ENCODE data around the gene HNF1A.

The HNF1A gene

DNA sequence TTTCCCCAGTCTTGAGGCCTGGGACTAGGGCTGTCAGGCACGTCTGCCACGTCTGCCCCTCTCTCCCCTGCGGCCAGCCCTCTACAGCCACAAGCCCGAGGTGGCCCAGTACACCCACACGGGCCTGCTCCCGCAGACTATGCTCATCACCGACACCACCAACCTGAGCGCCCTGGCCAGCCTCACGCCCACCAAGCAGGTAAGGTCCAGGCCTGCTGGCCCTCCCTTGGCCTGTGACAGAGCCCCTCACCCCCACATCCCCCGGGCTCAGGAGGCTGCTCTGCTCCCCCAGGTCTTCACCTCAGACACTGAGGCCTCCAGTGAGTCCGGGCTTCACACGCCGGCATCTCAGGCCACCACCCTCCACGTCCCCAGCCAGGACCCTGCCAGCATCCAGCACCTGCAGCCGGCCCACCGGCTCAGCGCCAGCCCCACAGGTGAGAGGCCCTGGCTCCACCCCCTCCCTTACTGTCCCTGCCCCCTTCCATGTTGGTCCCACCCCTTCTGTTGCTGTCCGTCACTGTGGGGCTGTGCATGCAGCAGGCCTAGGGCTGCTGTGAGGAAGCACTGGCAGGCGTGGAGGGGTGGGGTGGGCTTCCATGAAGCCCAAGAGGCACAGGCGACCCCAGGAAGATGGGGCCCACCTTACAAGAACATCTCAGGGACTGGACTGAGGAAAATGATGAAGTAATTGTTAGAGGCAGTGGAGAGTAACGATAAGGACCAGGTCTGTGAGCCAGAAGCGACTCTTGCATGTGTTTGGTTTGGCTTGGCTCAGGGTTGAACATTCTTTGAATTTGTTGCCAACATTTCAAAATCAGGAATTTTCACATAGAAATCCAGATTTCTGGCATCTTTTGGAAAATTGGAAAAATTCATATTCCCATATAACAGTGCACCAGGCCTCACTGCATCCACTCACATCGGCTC is 21.1 kb downstream of the HNF1A start:
- Mint-ChIP-seq H3K4me1 (ENCODE audit: low read depth in 2 of 2) (peaks cover 0 to 3% of the 10 kb centered on the region in 2 donors), H3K4me3 (no peak overlapping the region), H3K9me3 (peaks cover 0 to 11% of the 10 kb centered on the region in 2 donors), H3K36me3 (ENCODE audit: insufficient read depth) (peaks cover 19% of the 10 kb centered on the region), H3K27me3 (peaks cover 10 to 17% of the 10 kb centered on the region in 2 donors), H3K27ac (no peak overlapping the region)
- no peak for DNase-seq
- no peak for ATAC-seq (replicated peaks)

DNA sequence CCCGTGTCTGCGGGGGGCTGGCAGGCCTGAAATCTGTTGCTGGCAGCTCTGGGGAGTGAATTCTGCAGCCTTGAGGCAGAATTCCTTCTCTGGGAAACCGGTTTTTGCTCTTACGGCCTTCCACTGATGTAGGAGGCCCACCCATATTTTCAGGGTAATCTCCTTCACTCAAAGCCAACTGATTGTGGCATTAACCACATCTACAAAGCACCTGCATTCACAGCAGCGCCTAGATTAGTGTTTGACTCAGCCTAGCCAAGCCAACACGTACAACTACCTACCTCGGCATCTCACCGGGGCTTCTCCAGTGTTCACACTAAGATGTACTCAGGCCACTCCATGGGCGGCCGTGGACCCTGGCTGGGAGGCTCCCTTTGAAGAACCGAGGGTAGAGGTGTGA is 22.2 kb downstream of the HNF1A start:
- Mint-ChIP-seq H3K27me3 (peaks cover 4 to 6% of the 10 kb centered on the region in 2 donors), H3K4me1 (ENCODE audit: low read depth in 2 of 2) (peaks cover 4 to 8% of the 10 kb centered on the region in 2 donors), H3K9me3 (peaks cover 0 to 2% of the 10 kb centered on the region in 2 donors), H3K36me3 (ENCODE audit: insufficient read depth) (peaks cover 24% of the 10 kb centered on the region), H3K4me3 (no peak overlapping the region), H3K27ac (no peak overlapping the region)
- no peak for ATAC-seq (replicated peaks)
- no peak for DNase-seq

GRCh38 chr12:121001060-121001459 is 22.7 kb downstream of the HNF1A start:
- Mint-ChIP-seq H3K4me1 (ENCODE audit: low read depth in 2 of 2) (peaks cover 5 to 9% of the 10 kb centered on the region in 2 donors), H3K4me3 (no peak overlapping the region), H3K27ac (no peak overlapping the region), H3K9me3 (no peaks in the 10 kb centered on the region), H3K27me3 (peaks cover 0 to under 1% of the 10 kb centered on the region in 2 donors), H3K36me3 (ENCODE audit: insufficient read depth) (peaks cover 29% of the 10 kb centered on the region)
- DNase-seq, result no peak
- ATAC-seq (replicated peaks), result no peak

GRCh38 chr12:121001841-121002483 is 23.6 kb downstream of the HNF1A start:
- peaks cover 5 to 9% of the 10 kb centered on the region in 2 donors for H3K4me1 Mint-ChIP-seq (ENCODE audit: low read depth in 2 of 2)
- ATAC-seq (replicated peaks), result no peak
- no peaks in the 10 kb centered on the region for H3K27me3 Mint-ChIP-seq
- H3K27ac Mint-ChIP-seq, result peak overlapping the region in 1 of 2 donors; percentile 67
- no peaks in the 10 kb centered on the region for H3K9me3 Mint-ChIP-seq
- H3K4me3 Mint-ChIP-seq, result no peak overlapping the region
- H3K36me3 Mint-ChIP-seq (ENCODE audit: insufficient read depth), result peaks cover 29% of the 10 kb centered on the region
- DNase-seq, result no peak

DNA sequence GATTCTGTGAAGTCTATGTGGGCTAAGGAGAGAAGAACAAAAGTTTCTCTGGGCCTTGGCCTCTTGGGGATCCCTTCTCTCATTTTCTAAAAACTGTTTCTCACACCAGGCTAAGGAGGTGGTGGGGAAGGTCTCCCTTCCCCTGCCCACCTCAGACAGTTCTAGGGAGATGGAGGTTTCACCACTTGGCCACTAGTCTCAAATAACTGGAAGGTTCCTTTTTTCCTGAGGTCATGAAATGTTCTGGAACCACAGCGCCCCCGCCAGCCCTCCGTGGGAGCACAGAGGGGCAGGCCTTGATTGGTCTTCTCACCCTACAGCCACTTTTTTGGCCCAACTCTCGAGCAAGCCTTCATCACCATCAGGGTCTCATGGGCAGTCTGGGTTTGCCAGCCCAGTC is 25.3 kb downstream of the HNF1A start:
- no peak overlapping the region for H3K4me3 Mint-ChIP-seq
- no peaks in the 10 kb centered on the region for H3K9me3 Mint-ChIP-seq
- H3K27ac Mint-ChIP-seq, result no peak overlapping the region
- DNase-seq (no peak), ATAC-seq (replicated peaks) (no peak)
- peaks cover 5 to 9% of the 10 kb centered on the region in 2 donors for H3K4me1 Mint-ChIP-seq (ENCODE audit: low read depth in 2 of 2)
- H3K27me3 Mint-ChIP-seq, result no peaks in the 10 kb centered on the region
- H3K36me3 Mint-ChIP-seq (ENCODE audit: insufficient read depth), result peaks cover 34% of the 10 kb centered on the region

- ATAC-seq (replicated peaks) (no peak), DNase-seq (no peak)
- H3K4me3 Mint-ChIP-seq, result no peak overlapping the region
- no peaks in the 10 kb centered on the region for H3K27me3 Mint-ChIP-seq
- peaks cover 39% of the 10 kb centered on the region for H3K36me3 Mint-ChIP-seq (ENCODE audit: insufficient read depth)
- H3K9me3 Mint-ChIP-seq, result no peaks in the 10 kb centered on the region
- H3K27ac Mint-ChIP-seq, result peak overlapping the region; percentile 5 to 92
- H3K4me1 Mint-ChIP-seq (ENCODE audit: low read depth in 2 of 2), result peaks cover 5 to 9% of the 10 kb centered on the region in 2 donors
Measured at GRCh38 chr12:121004253-121004815, 26.0 kb downstream of the HNF1A start.

- Mint-ChIP-seq H3K27me3 (no peaks in the 10 kb centered on the region), H3K9me3 (no peaks in the 10 kb centered on the region), H3K4me3 (no peak overlapping the region), H3K27ac (peak overlapping the region; percentile 5 to 92), H3K4me1 (ENCODE audit: low read depth in 2 of 2) (peaks cover 5 to 9% of the 10 kb centered on the region in 2 donors), H3K36me3 (ENCODE audit: insufficient read depth) (peaks cover 47% of the 10 kb centered on the region)
- DNase-seq (peak; percentile 34 to 54 (median 53)), ATAC-seq (replicated peaks) (peak; percentile 72)
Measured at GRCh38 chr12:121005346-121005815, 27.0 kb downstream of the HNF1A start.

GRCh38 chr12:121008347-121009098 is 30.2 kb downstream of the HNF1A start:
- Mint-ChIP-seq H3K9me3 (no peaks in the 10 kb centered on the region), H3K27ac (no peak overlapping the region)

GRCh38 chr12:121009741-121010140 is 31.4 kb downstream of the HNF1A start:
- Mint-ChIP-seq H3K9me3 (no peaks in the 10 kb centered on the region), H3K4me3 (no peak overlapping the region), H3K36me3 (ENCODE audit: insufficient read depth) (peaks cover 39% of the 10 kb centered on the region), H3K27me3 (no peaks in the 10 kb centered on the region), H3K4me1 (ENCODE audit: low read depth in 2 of 2) (peaks cover 7 to 13% of the 10 kb centered on the region in 2 donors), H3K27ac (no peak overlapping the region)
- ATAC-seq (replicated peaks), result no peak
- DNase-seq, result no peak

More at GRCh38 chr12:121008347-121009098, 30.2 kb downstream of the HNF1A start:
- DNase-seq, result no peak
- peaks cover 39% of the 10 kb centered on the region for H3K36me3 Mint-ChIP-seq (ENCODE audit: insufficient read depth)
- no peak overlapping the region for H3K4me3 Mint-ChIP-seq
- H3K27me3 Mint-ChIP-seq, result no peaks in the 10 kb centered on the region
- no peak for ATAC-seq (replicated peaks)
- peaks cover 5 to 13% of the 10 kb centered on the region in 2 donors for H3K4me1 Mint-ChIP-seq (ENCODE audit: low read depth in 2 of 2)

DNA sequence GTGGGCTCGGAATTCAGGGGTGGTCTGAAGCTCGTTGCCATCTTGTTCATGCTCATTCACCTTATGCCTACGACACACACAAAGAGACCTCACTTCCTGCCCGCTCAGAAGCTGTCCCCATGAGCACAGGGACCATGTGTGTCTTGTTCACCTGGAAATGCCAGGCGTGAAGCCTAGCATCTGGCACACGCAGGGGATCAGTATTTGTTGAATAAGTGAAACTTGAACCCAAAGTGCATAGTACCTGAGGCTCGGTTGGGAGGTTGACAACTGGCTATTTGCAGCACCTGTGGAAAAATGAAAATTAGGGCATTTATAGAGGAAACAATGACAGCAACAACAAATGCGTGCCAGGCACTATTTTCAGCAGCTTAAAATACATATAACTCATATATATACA is 32.5 kb downstream of the HNF1A start:
- H3K4me3 Mint-ChIP-seq, result no peak overlapping the region
- no peaks in the 10 kb centered on the region for H3K27me3 Mint-ChIP-seq
- ATAC-seq (replicated peaks), result no peak
- no peak overlapping the region for H3K27ac Mint-ChIP-seq
- no peak for DNase-seq
- peaks cover 30% of the 10 kb centered on the region for H3K36me3 Mint-ChIP-seq (ENCODE audit: insufficient read depth)
- H3K4me1 Mint-ChIP-seq (ENCODE audit: low read depth in 2 of 2), result peaks cover 8 to 11% of the 10 kb centered on the region in 2 donors
- H3K9me3 Mint-ChIP-seq, result no peaks in the 10 kb centered on the region

- peaks cover 14 to 17% of the 10 kb centered on the region in 2 donors for H3K4me1 Mint-ChIP-seq (ENCODE audit: low read depth in 2 of 2)
- no peak for ATAC-seq (replicated peaks)
- no peak overlapping the region for H3K27ac Mint-ChIP-seq
- H3K9me3 Mint-ChIP-seq, result no peaks in the 10 kb centered on the region
- no peaks in the 10 kb centered on the region for H3K27me3 Mint-ChIP-seq
- no peak overlapping the region for H3K4me3 Mint-ChIP-seq
- peaks cover 33% of the 10 kb centered on the region for H3K36me3 Mint-ChIP-seq (ENCODE audit: insufficient read depth)
- DNase-seq, result no peak
Measured at GRCh38 chr12:121011820-121012219, 33.5 kb downstream of the HNF1A start.

- Mint-ChIP-seq H3K9me3 (no peaks in the 10 kb centered on the region), H3K4me1 (ENCODE audit: low read depth in 2 of 2) (peaks cover 14 to 17% of the 10 kb centered on the region in 2 donors), H3K27ac (no peak overlapping the region), H3K27me3 (no peaks in the 10 kb centered on the region), H3K4me3 (no peak overlapping the region), H3K36me3 (ENCODE audit: insufficient read depth) (peaks cover 33% of the 10 kb centered on the region)
- ATAC-seq (replicated peaks), result no peak
- no peak for DNase-seq
Measured at GRCh38 chr12:121013715-121014114, 35.4 kb downstream of the HNF1A start.
